Measurements from ENCODE around the gene ACACA.

- TF ChIP-seq CTCF (IDR thresholded peaks at IDR 0.05; ENCODE audit: low read length) (no peak), EZH2 (optimal IDR thresholded peaks at IDR 0.05; ENCODE audit: low read depth, low read length) (no peak)
These were observed 363.4 kb downstream of the ACACA start for GRCh38 chr17:37043201-37043600.

All from MM.1S (cell line).